Choroid plexus epithelial cell (primary cell): Measurements from ENCODE around the gene SLC29A3.
A peak's percentile ranks its signal among the peaks of the same experiment; 100 is the strongest.

Experiments used
- DNase-seq: peaks from one replicate; pipeline ENCODE4 v3.0.0-alpha.2; 2010; ENCODE audit warnings: low read depth
- H3K4me3 ChIP-seq: 2 replicates; pipeline ENCODE4 v1.5.1; 2011; ENCODE audit warnings: low read depth, mild to moderate bottlenecking, control low read depth, low read length, moderate library complexity
- TF ChIP-seq, protein P1 (sequence below): conservative IDR thresholded peaks from 2 replicates; pipeline ENCODE4 v1.5.1; 2011; ENCODE audit warnings: low read depth, mild to moderate bottlenecking, control low read depth, inconsistent platforms, low read length, moderate library complexity

Gene SLC29A3

DNA sequence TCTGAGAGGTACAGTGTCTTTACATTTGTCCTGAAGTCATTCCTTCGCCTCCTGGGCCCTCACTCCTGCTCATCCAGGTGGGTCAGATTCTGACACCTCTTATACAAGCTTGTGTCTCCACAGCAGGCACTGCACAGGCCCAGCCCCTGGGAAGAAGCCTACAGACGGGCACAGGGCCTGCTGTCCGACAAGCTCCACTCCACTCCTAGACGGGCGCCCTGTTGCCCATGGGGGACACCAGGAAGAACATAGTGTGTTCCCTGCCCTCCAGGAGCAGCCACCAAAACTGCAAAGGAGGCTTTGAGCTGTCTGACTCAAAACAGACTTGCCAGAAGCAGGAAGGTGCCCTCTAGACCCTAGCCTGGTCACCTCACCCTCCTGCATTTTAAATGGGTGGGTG lies 45.6 kb upstream of the SLC29A3 start:
- DNase-seq: no peak
- TF ChIP-seq, protein P1, sequence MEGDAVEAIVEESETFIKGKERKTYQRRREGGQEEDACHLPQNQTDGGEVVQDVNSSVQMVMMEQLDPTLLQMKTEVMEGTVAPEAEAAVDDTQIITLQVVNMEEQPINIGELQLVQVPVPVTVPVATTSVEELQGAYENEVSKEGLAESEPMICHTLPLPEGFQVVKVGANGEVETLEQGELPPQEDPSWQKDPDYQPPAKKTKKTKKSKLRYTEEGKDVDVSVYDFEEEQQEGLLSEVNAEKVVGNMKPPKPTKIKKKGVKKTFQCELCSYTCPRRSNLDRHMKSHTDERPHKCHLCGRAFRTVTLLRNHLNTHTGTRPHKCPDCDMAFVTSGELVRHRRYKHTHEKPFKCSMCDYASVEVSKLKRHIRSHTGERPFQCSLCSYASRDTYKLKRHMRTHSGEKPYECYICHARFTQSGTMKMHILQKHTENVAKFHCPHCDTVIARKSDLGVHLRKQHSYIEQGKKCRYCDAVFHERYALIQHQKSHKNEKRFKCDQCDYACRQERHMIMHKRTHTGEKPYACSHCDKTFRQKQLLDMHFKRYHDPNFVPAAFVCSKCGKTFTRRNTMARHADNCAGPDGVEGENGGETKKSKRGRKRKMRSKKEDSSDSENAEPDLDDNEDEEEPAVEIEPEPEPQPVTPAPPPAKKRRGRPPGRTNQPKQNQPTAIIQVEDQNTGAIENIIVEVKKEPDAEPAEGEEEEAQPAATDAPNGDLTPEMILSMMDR: no peak
- H3K4me3 ChIP-seq: no peak overlapping the region

GRCh38 chr10:71274901-71275796 lies 43.9 kb upstream of the SLC29A3 start:
- TF ChIP-seq, protein P1: no peak
- peak; percentile 50 for DNase-seq
- no peak overlapping the region for H3K4me3 ChIP-seq

GRCh38 chr10:71276873-71277272 lies 42.2 kb upstream of the SLC29A3 start:
- TF ChIP-seq, protein P1: no peak
- no peak overlapping the region for H3K4me3 ChIP-seq
- no peak for DNase-seq

GRCh38 chr10:71277914-71278665 lies 41.0 kb upstream of the SLC29A3 start:
- TF ChIP-seq, protein P1: no peak
- H3K4me3 ChIP-seq: no peak overlapping the region
- no peak for DNase-seq

DNA sequence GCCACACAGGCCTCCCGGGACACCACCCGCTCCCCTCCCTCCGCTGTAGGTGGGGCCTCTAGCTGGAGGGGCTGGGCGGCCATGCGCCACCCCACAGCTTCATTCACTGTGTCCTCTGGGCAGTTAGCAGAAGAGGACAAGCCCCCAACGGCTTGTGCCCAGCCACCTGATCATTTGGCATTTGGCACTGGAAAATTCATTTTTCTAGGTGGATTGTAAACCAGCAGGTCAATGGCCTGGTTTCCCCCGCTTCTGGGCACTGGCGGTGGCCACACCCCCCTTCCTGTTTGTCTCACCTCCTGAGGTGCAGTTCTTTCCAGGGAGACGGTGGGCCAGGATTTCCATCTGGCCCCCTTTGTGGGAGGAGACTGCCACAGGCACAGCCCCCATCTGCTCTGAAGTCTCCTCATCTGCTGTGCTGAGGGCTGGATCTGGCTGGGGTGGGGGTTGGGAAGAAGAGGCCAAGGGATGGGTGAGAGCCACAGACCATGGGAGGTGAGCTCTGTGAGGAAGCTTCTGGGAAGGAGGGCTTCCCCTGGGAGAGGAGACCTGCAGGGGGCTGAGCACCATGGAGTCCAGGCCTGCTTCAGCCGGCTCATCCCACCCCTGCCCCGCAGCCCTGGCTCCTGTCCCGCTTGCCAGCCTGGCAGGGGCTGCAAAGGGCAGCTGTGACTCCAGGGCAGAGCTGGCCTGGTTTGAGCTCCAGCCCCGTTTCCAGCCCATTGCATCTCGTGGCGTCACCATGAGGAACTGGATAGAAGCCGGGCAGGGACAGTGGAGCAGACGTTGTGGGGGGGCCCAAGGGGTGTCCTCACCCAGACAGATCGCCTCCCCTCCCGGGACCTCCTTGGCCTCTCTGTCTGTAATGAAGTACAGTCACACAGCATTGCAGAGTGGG lies 40.1 kb upstream of the SLC29A3 start:
- TF ChIP-seq, protein P1: no peak
- no peak overlapping the region for H3K4me3 ChIP-seq
- DNase-seq: no peak

DNA sequence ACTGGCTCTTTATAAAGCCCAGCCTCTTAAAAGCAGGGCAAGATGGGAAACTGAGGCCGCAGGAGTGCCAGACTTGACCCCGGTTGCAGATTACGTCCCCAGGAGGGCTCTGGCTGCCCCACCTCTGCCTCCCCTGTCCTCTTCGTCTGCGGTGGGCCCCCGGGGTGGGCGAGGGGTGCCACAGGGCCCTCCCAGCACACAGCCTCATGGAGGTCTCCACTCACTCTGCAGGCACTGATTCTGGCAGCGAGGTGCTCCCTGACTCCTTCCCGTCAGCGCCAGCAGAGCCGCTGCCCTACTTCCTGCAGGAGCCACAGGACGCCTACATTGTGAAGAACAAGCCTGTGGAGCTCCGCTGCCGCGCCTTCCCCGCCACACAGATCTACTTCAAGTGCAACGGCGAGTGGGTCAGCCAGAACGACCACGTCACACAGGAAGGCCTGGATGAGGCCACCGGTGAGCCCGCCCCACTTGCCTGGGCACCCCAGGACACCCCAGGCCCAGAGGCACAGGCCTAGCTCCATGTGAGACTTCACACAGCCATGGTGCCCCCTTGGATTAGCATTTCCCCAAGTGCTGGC lies 39.4 kb upstream of the SLC29A3 start:
- no peak overlapping the region for H3K4me3 ChIP-seq
- TF ChIP-seq, protein P1: no peak
- DNase-seq: no peak
